Activated B cell treated with CpG ODN at 0.5 μM for 24 hours (primary cell): ENCODE data around the gene SH3TC1. TPM values are rescaled to one million over a fixed set of nuclear protein-coding genes. Genes with fewer than 3 reads are reported as not detected.

ENCODE experiments used
- ATAC-seq: fragments of 200-7000 bp; cut with Tn5 transposase; one replicate; pipeline ENCODE4 v1.10.0; 2021; ENCODE audit warnings: low read depth, mild to moderate bottlenecking, moderate library complexity
- CTCF ChIA-PET: fragments of 350-600 bp; sonication (Branson Sonifier 250); formaldehyde crosslinking; loops from one replicate; lab custom pipeline; 2021; ENCODE audit warnings: antibody characterized with exemption; lab: Charles Lee
- POLR2A ChIA-PET: fragments of 350-600 bp; sonication (Branson Sonifier 250); formaldehyde crosslinking; loops from one replicate; lab custom pipeline; 2021; ENCODE audit warnings: antibody characterized with exemption; lab: Charles Lee
- DNase-seq: peaks from one replicate; pipeline ENCODE4 v3.0.0; 2022
- H3K27ac Mint-ChIP-seq: one replicate; pipeline ENCODE4 v1.8.0; 2020; ENCODE audit warnings: mixed read lengths
- H3K27me3 Mint-ChIP-seq: one replicate; pipeline ENCODE4 v1.8.0; 2021; ENCODE audit warnings: mixed read lengths
- H3K36me3 Mint-ChIP-seq: one replicate; pipeline ENCODE4 v1.8.0; 2021; ENCODE audit warnings: low read depth, mixed read lengths
- H3K4me1 Mint-ChIP-seq: one replicate; pipeline ENCODE4 v1.8.0; 2021; ENCODE audit warnings: mixed read lengths
- H3K4me3 Mint-ChIP-seq: one replicate; pipeline ENCODE4 v1.8.0; 2020; ENCODE audit warnings: mild to moderate bottlenecking, mixed read lengths
- H3K9me3 Mint-ChIP-seq: one replicate; pipeline ENCODE4 v1.8.0; 2020; ENCODE audit warnings: mixed read lengths
- CTCF ChIP-seq: fragments of 200-600 bp; IDR thresholded peaks from one replicate; pipeline ENCODE4 v1.8.0; 2022; ENCODE audit warnings: antibody characterized with exemption, mild to moderate bottlenecking
- intact Hi-C: fragments of 100-400 bp; cut with micrococcal nuclease; formaldehyde crosslinking; loops from one replicate; pipeline ENCODE4 v1.15.1; 2024
- total RNA-seq: library from RNA; stranded (reverse); gene quantifications from 2 replicates; pipeline ENCODE4 v1.2.3, GENCODE V29; 2022

The SH3TC1 gene
- total RNA-seq, 1 donor from 2014 or later: 135 TPM

- H3K27ac Mint-ChIP-seq: no peak overlapping the region
- DNase-seq (no peak), ATAC-seq (no peak)
- no peaks in the 10 kb centered on the region for H3K9me3 Mint-ChIP-seq
- H3K27me3 Mint-ChIP-seq: no peaks in the 10 kb centered on the region
- ChIA-PET CTCF (interaction anchor here (1.0 to 1.6 kb wide), 2 partner anchors 15 to 224 kb away, joined by 3 to 5 read pairs; no protein-coding TSS in a partner anchor), POLR2A (no interaction called here)
- TF ChIP-seq CTCF: no peak
- no peak overlapping the region for H3K4me3 Mint-ChIP-seq
- intact Hi-C loops: loop anchor here (5.0 kb wide), 1 partner anchor 377 kb away; no protein-coding TSS in a partner anchor
- H3K4me1 Mint-ChIP-seq: peaks cover 4% of the 10 kb centered on the region
- H3K36me3 Mint-ChIP-seq: no peaks in the 10 kb centered on the region
Measured at GRCh38 chr4:8179074-8179473, 20.0 kb upstream of the SH3TC1 start.

- Mint-ChIP-seq H3K4me1 (peaks cover 4% of the 10 kb centered on the region), H3K27me3 (no peaks in the 10 kb centered on the region), H3K4me3 (no peak overlapping the region), H3K9me3 (no peaks in the 10 kb centered on the region), H3K36me3 (no peaks in the 10 kb centered on the region), H3K27ac (no peak overlapping the region)
- intact Hi-C loops: loop anchor here (5.0 kb wide), 1 partner anchor 377 kb away; no protein-coding TSS in a partner anchor
- ATAC-seq: no peak
- no peak for DNase-seq
- TF ChIP-seq CTCF: no peak
- POLR2A ChIA-PET: no interaction called here
- CTCF ChIA-PET: interaction anchor here (1.0 to 1.6 kb wide), 3 partner anchors 14 to 223 kb away, joined by 3 to 5 read pairs (median 3); no protein-coding TSS in a partner anchor
Measured at GRCh38 chr4:8179771-8180170, 19.3 kb upstream of the SH3TC1 start.

DNA sequence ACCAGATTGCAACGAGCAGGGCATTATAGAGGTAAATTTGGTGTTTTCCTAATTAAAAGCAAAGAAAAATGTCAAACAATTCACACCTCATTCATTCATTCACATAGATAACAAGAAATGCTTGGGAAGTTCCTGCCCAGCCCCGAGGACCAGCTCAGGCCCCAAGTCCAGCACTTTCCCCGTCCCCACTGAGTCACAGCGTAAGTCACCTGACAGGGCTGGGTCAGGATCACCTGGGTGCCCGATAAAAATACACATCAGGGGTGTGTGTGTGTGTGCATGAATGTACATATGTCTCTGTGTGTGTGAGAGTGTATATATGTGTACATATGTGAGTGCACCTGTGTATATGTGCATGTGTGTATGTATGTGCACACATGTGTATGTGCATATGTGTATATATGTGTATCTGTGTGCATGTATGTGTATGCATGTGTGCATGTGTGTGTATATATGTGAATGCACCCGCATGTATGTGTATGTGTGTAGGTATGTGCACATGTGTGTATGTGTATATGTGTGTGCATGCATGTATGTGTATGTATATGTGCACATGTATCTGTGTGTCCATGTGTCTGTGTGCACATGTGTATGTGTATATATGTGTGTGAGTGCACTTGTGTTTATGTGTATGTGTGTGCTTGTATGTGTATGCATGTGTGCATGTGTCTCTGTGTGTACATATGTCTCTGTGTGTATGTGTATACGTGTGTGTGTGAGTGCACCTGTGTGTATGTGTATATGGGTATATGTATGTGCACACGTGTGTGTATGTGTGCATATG is 18.6 kb upstream of the SH3TC1 start:
- Mint-ChIP-seq H3K9me3 (no peaks in the 10 kb centered on the region), H3K27me3 (no peaks in the 10 kb centered on the region), H3K4me1 (peaks cover 4% of the 10 kb centered on the region), H3K36me3 (no peaks in the 10 kb centered on the region), H3K27ac (no peak overlapping the region), H3K4me3 (no peak overlapping the region)
- POLR2A ChIA-PET: no interaction called here
- intact Hi-C loops: no loop called here
- TF ChIP-seq CTCF: no peak
- ATAC-seq: no peak
- DNase-seq: no peak
- CTCF ChIA-PET: interaction anchor here (1.0 to 1.6 kb wide), 3 partner anchors 14 to 222 kb away, joined by 3 to 5 read pairs (median 3); no protein-coding TSS in a partner anchor

- intact Hi-C loops: no loop called here
- ChIA-PET CTCF (no interaction called here), POLR2A (no interaction called here)
- H3K4me3 Mint-ChIP-seq: no peak overlapping the region
- no peaks in the 10 kb centered on the region for H3K9me3 Mint-ChIP-seq
- no peaks in the 10 kb centered on the region for H3K36me3 Mint-ChIP-seq
- TF ChIP-seq CTCF: no peak
- H3K4me1 Mint-ChIP-seq: peaks cover 4% of the 10 kb centered on the region
- H3K27ac Mint-ChIP-seq: no peak overlapping the region
- no peaks in the 10 kb centered on the region for H3K27me3 Mint-ChIP-seq
- no peak for DNase-seq
- no peak for ATAC-seq
Measured at GRCh38 chr4:8181119-8181518, 18.0 kb upstream of the SH3TC1 start.

- Mint-ChIP-seq H3K27ac (no peak overlapping the region), H3K36me3 (no peaks in the 10 kb centered on the region), H3K27me3 (no peaks in the 10 kb centered on the region), H3K4me3 (no peak overlapping the region), H3K4me1 (peaks cover 2% of the 10 kb centered on the region), H3K9me3 (no peaks in the 10 kb centered on the region)
- ChIA-PET CTCF (no interaction called here), POLR2A (no interaction called here)
- DNase-seq (no peak), ATAC-seq (no peak)
- no peak for TF ChIP-seq CTCF
- intact Hi-C loops: no loop called here
Measured at GRCh38 chr4:8181844-8182243, 17.2 kb upstream of the SH3TC1 start.
